Chondrocyte (in vitro differentiated cells): ENCODE results near the gene IKZF5. TPM values are rescaled to one million over a fixed set of nuclear protein-coding genes. Genes with fewer than 3 reads are reported as not detected.

Experiments used
- DNase-seq: peaks from one replicate; pipeline ENCODE4 v3.0.0; 2021; ENCODE audit warnings: mixed read lengths, low spot score
- H3K27ac Mint-ChIP-seq: one replicate; pipeline ENCODE4 v1.8.0; 2021; ENCODE audit warnings: mild to moderate bottlenecking, moderate library complexity, mixed read lengths; ENCODE audit not compliant: unreplicated experiment
- H3K27me3 Mint-ChIP-seq: 2 replicates; pipeline ENCODE4 v1.8.0; 2021; ENCODE audit warnings: low read depth, mixed read lengths
- H3K36me3 Mint-ChIP-seq: 2 replicates; pipeline ENCODE4 v1.8.0; 2021; ENCODE audit warnings: low read depth, mixed read lengths
- H3K4me1 Mint-ChIP-seq: 2 replicates; pipeline ENCODE4 v1.8.0; 2021; ENCODE audit warnings: low read depth, mild to moderate bottlenecking, mixed read lengths
- H3K4me3 Mint-ChIP-seq: one replicate; pipeline ENCODE4 v1.8.0; 2021; ENCODE audit warnings: mild to moderate bottlenecking, moderate library complexity, mixed read lengths; ENCODE audit not compliant: unreplicated experiment
- H3K9me3 Mint-ChIP-seq: 2 replicates; pipeline ENCODE4 v1.8.0; 2021; ENCODE audit warnings: low read depth, mixed read lengths
- CTCF ChIP-seq: fragments of 200-600 bp; sonication (generic); IDR thresholded peaks from 2 replicates; pipeline ENCODE4 v1.5.0; 2021; ENCODE audit warnings: antibody characterized with exemption, mild to moderate bottlenecking, moderate library complexity
- total RNA-seq: library from RNA; stranded (reverse); gene quantifications from 3 replicates; pipeline ENCODE4 v1.2.1, GENCODE V29; 2021

IKZF5 gene
- total RNA-seq, 1 donor from 2014 or later = 9.6 TPM

GRCh38 chr10:123004298-123004697, 4.3 kb downstream of the IKZF5 start:
- Mint-ChIP-seq H3K4me3 (no peak overlapping the region), H3K27me3 (no peaks in the 10 kb centered on the region), H3K9me3 (no peaks in the 10 kb centered on the region), H3K36me3 (peaks cover 2% of the 10 kb centered on the region), H3K4me1 (peaks cover 19% of the 10 kb centered on the region), H3K27ac (no peak overlapping the region)
- no peak for TF ChIP-seq CTCF
- no peak for DNase-seq

DNA sequence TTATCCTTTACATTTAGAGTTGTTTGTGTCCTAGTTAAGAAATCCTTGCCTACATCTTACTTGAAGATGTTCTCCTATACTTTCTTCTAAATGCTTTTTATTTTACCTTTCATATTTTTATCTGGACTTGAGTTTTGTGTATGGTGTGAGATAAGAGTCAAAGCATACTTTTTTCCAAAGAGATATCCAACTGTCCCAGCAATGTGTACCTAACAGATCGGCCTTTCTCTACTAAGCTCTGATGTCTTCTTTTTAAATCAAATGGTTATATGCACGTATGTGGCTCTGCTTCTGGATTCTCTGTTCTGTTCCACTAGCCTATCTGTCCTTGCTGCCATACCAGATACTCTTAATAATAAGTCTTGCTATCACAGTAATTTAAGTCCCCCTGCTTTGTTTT, 7.2 kb downstream of the IKZF5 start:
- Mint-ChIP-seq H3K9me3 (no peaks in the 10 kb centered on the region), H3K4me1 (peaks cover 2% of the 10 kb centered on the region), H3K4me3 (no peak overlapping the region), H3K27me3 (no peaks in the 10 kb centered on the region), H3K36me3 (no peaks in the 10 kb centered on the region), H3K27ac (no peak overlapping the region)
- no peak for DNase-seq
- no peak for TF ChIP-seq CTCF

DNA sequence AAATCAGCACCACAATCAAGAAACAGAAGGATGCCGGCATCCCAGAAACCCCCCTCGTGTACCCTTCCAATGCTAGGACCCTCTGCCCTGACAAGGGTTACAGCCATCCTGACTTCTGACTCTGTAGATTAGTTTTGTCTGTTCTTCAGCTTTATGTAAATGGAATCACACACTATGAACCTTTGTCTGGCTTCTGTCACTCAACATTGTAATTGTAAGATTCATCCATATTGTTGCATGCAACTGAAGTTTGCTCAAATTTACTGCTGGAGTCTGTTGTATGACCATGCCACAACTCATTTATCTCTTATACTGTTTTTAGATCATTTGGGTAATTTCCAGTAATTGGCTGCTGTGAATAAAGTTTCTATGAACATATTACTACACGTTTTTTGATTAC, 8.4 kb downstream of the IKZF5 start:
- H3K9me3 Mint-ChIP-seq = no peaks in the 10 kb centered on the region
- no peak overlapping the region for H3K27ac Mint-ChIP-seq
- TF ChIP-seq CTCF = no peak
- peaks cover 2% of the 10 kb centered on the region for H3K36me3 Mint-ChIP-seq
- no peaks in the 10 kb centered on the region for H3K27me3 Mint-ChIP-seq
- DNase-seq = no peak
- no peak overlapping the region for H3K4me3 Mint-ChIP-seq
- no peaks in the 10 kb centered on the region for H3K4me1 Mint-ChIP-seq

DNA sequence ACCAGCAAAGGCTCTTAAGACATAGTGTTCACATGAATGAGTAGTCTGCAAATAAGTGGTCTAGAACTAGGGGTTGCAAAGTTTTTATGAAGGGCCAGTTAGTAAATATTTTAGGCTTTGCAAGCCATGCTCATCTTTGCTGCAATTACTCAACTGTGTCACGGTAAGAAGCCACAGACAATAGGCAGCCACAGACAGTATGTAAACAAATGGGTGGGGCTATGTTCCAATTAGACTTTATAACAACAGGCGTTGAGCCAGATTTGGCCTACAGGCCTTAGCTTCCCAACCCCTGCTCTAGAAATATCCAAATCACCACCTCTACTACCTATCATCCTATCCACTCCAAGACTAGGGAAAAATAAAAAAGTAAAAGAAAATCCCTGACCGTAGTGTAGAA, 9.2 kb downstream of the IKZF5 start:
- no peak for DNase-seq
- TF ChIP-seq CTCF = no peak
- Mint-ChIP-seq H3K9me3 (no peaks in the 10 kb centered on the region), H3K4me3 (no peak overlapping the region), H3K36me3 (peaks cover 3% of the 10 kb centered on the region), H3K27ac (no peak overlapping the region), H3K4me1 (no peaks in the 10 kb centered on the region), H3K27me3 (no peaks in the 10 kb centered on the region)

DNA sequence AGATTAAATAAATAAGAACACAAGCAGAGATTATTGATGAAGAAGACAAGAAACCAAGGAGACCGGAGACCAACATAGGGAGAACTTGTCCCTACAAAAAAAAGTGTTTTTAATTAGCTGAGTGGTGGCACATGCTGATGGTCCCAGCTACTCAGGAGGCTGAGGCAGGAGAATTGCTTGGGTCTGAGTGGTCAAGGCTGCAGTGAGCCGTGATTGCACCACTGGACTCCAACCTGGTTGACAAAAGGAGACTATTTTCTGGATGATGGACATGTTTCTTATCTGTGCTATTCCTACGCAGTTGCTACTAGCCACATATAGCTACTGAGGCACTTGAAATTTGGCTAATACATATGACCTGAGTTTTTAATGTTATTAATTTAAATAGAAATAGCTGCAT, 9.7 kb downstream of the IKZF5 start:
- no peak overlapping the region for H3K27ac Mint-ChIP-seq
- H3K36me3 Mint-ChIP-seq = peaks cover 6% of the 10 kb centered on the region
- H3K9me3 Mint-ChIP-seq = no peaks in the 10 kb centered on the region
- TF ChIP-seq CTCF = no peak
- H3K4me1 Mint-ChIP-seq = no peaks in the 10 kb centered on the region
- DNase-seq = no peak
- no peaks in the 10 kb centered on the region for H3K27me3 Mint-ChIP-seq
- no peak overlapping the region for H3K4me3 Mint-ChIP-seq
